ENCODE measurements around the gene HIVEP1. TPM values are rescaled to one million over a fixed set of nuclear protein-coding genes. Genes with fewer than 3 reads are reported as not detected.

HIVEP1 gene
- total and polyA plus RNA-seq, 3 donors from 2014 or later, result 15.5 to 53.3 (median 44.1) TPM

DNA sequence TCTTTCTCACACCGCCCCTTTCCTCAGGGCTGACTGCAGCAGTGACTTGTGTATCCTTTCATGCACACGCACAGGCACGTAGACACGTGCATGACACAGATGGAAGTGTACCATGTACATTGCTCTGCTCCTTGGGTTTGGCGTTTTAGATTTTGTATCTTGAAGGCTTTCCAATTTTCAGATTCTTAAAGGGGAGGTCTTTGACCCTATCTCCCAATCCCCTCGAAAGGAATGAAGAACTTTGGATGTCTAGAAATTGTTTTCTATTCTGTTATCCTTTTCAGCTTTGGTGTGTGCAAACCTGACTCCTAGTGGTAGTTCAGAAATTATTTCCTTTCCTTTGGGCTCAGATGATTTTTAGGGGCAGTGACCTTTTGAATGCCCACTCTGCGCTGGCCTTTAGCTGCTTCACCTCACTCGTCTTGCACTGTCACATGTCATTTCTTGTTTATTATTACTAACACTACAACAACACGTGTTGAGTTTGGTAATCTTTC lies 63.0 kb downstream of the HIVEP1 start:
- TF ChIP-seq, protein P1, sequence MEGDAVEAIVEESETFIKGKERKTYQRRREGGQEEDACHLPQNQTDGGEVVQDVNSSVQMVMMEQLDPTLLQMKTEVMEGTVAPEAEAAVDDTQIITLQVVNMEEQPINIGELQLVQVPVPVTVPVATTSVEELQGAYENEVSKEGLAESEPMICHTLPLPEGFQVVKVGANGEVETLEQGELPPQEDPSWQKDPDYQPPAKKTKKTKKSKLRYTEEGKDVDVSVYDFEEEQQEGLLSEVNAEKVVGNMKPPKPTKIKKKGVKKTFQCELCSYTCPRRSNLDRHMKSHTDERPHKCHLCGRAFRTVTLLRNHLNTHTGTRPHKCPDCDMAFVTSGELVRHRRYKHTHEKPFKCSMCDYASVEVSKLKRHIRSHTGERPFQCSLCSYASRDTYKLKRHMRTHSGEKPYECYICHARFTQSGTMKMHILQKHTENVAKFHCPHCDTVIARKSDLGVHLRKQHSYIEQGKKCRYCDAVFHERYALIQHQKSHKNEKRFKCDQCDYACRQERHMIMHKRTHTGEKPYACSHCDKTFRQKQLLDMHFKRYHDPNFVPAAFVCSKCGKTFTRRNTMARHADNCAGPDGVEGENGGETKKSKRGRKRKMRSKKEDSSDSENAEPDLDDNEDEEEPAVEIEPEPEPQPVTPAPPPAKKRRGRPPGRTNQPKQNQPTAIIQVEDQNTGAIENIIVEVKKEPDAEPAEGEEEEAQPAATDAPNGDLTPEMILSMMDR (IDR thresholded peaks at IDR 0.05), result peak in 2 of 3 experiments; percentile 18 to 35
- TF ChIP-seq POLR2A (IDR thresholded peaks at IDR 0.05), result no peak
- intact Hi-C loops (cut with DNase I; ENCODE audit: low total_unique reads), result no loop called here
- Histone ChIP-seq H3K36me3 (ENCODE audit: low read depth, missing control alignments) (no peaks in the 10 kb centered on the region), H3K9me3 (no peaks in the 10 kb centered on the region), H3K27me3 (no peaks in the 10 kb centered on the region), H3K4me3 (no peak overlapping the region), H3K4me1 (no peaks in the 10 kb centered on the region), H3K27ac (no peak overlapping the region)
- DNase-seq, result no peak
- WGBS, 2 donors, result 74 to 76% methylated on average over 9 of the region's 9 CpGs

DNA sequence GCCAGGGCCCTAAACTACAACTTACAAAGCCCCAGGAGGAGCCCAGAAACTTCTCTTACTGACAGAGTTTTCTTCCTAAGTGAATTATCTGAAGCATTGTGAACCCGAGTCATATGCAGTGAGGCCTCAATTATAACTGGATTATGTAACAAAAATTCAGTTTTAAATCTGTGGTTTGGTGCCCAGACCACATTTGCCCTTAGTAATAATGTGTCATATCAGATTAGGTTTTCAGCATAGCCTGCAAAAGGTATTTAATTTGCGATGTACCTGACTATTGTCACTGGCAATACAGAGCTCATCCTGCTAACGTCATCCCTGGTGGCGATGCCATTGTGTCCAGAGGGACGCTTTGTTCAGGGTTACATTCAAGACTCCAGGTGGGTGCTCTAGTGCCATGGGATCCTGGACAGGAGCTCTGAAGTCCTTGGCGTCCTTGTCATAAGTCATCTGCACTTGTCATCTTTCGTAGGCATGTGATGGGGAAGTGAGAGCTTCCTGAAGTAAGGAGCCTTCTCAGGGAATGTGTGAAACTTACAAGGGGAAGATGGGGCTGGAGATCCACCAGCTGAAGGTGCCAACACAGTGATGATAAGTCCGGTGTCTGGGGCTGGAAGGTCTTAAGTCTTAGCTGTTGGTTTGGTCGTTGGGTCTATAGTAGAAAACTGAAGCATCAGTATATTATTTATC lies 65.1 kb downstream of the HIVEP1 start:
- Histone ChIP-seq H3K27me3 (no peaks in the 10 kb centered on the region), H3K9me3 (no peaks in the 10 kb centered on the region), H3K36me3 (ENCODE audit: low read depth, missing control alignments) (no peaks in the 10 kb centered on the region), H3K4me1 (no peaks in the 10 kb centered on the region), H3K4me3 (no peak overlapping the region), H3K27ac (no peak overlapping the region)
- intact Hi-C loops (cut with DNase I; ENCODE audit: low total_unique reads), result no loop called here
- no peak for TF ChIP-seq POLR2A (IDR thresholded peaks at IDR 0.05)
- TF ChIP-seq, protein P1 (IDR thresholded peaks at IDR 0.05), result no peak
- 87 to 88% methylated on average over 9 of the region's 9 CpGs for WGBS, 2 donors
- DNase-seq, result no peak

DNA sequence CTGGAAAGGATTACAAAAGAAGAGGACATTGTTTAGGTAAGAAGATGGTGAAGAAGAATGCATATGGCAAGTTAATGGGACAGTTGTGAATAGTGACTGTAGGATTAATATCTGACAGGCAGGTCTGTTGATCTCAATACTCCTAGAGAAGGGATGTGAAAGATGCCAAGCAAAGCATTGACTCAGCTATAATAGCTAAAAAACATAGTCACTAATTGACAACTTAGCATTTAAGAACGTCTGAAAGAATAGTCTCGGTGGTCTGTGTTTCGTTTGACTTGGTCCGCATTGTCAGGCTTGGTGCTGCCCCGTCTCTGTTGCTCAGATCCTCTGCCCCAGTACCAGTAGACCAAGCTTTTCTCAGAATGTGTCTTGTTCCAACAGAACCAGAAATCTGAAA lies 65.9 kb downstream of the HIVEP1 start:
- no peak overlapping the region for H3K4me3 ChIP-seq
- TF ChIP-seq, protein P1 (IDR thresholded peaks at IDR 0.05), result no peak
- no peak for TF ChIP-seq POLR2A (IDR thresholded peaks at IDR 0.05)
- H3K36me3 ChIP-seq (ENCODE audit: low read depth, missing control alignments), result no peaks in the 10 kb centered on the region
- intact Hi-C loops (cut with DNase I; ENCODE audit: low total_unique reads), result no loop called here
- no peaks in the 10 kb centered on the region for H3K4me1 ChIP-seq
- 94 to 95% methylated on average over 5 of the region's 5 CpGs for WGBS, 2 donors
- no peak for DNase-seq
- no peak overlapping the region for H3K27ac ChIP-seq
- H3K27me3 ChIP-seq, result no peaks in the 10 kb centered on the region
- H3K9me3 ChIP-seq, result no peaks in the 10 kb centered on the region

DNA sequence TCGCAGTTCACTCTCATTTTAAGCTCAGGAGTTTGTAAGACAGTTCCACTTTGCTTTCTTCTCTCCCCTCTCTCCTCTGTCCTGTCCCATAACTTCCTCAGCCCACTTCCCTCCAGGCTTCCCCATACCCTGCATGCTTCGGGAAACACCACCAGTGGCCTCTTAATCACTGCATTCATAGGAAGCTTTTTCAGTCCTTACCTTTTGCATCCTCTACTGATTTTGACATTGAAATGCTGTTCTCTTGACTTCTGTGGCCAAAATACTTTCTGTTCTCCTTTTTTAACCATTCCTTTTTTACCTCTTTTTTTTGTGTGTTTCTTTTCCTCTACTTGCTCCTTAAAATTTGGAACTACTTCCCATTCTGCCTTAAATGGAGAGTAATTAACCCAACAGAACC lies 69.7 kb downstream of the HIVEP1 start:
- no peak overlapping the region for H3K4me3 ChIP-seq
- H3K36me3 ChIP-seq (ENCODE audit: low read depth, missing control alignments), result no peaks in the 10 kb centered on the region
- no peaks in the 10 kb centered on the region for H3K9me3 ChIP-seq
- no peaks in the 10 kb centered on the region for H3K4me1 ChIP-seq
- intact Hi-C loops (cut with DNase I; ENCODE audit: low total_unique reads), result no loop called here
- 88 to 93% methylated on average over 2 of the region's 2 CpGs for WGBS, 2 donors
- H3K27me3 ChIP-seq, result no peaks in the 10 kb centered on the region
- no peak for DNase-seq
- H3K27ac ChIP-seq, result no peak overlapping the region
- TF ChIP-seq, protein P1 (IDR thresholded peaks at IDR 0.05), result no peak
- no peak for TF ChIP-seq POLR2A (IDR thresholded peaks at IDR 0.05)

DNA sequence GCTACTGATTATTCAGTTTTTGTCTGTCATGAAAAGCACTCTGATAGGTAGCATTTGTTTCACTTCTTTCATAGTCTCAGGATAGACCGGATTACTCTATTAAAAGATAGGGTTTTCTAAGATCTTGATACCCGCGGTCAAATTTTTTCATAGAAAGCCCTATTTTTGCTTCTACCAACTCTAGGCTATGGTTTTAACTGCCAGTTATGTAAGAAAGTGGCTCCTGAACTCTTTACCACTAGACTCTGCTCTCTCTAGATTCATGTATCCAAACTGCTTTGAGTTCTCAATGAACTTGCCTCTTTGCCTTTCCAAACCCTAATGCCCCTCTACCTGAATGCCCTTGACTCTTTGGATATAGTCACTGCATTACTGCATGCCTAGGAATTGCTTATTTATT lies 70.3 kb downstream of the HIVEP1 start:
- Histone ChIP-seq H3K4me1 (no peaks in the 10 kb centered on the region), H3K36me3 (ENCODE audit: low read depth, missing control alignments) (no peaks in the 10 kb centered on the region), H3K27me3 (no peaks in the 10 kb centered on the region), H3K27ac (no peak overlapping the region), H3K4me3 (no peak overlapping the region), H3K9me3 (no peaks in the 10 kb centered on the region)
- intact Hi-C loops (cut with DNase I; ENCODE audit: low total_unique reads), result no loop called here
- 94 to 100% methylated on average over 3 of the region's 3 CpGs for WGBS, 2 donors
- TF ChIP-seq, protein P1 (IDR thresholded peaks at IDR 0.05), result no peak
- no peak for TF ChIP-seq POLR2A (IDR thresholded peaks at IDR 0.05)
- DNase-seq, result no peak

Data from testis (tissue), 3 donors.